PC-9 (cell line): ENCODE results near the gene HDAC8. TPM values are rescaled to one million over a fixed set of nuclear protein-coding genes. Genes with fewer than 3 reads are reported as not detected.
A peak's percentile ranks its signal among the peaks of the same experiment; 100 is the strongest.

ENCODE experiments used
- Bru-seq: library from RNA; stranded (reverse); fragments of 400-500 nt; gene quantifications from one replicate; lab custom pipeline; 2021; lab: Mats Ljungman, UMichigan
- BruChase-seq, 2 experiments: library from RNA; stranded (reverse); fragments of 400-500 nt; gene quantifications; one replicate each; lab custom pipeline; 2021; lab: Mats Ljungman, UMichigan
- BruUV-seq: library from RNA; stranded (reverse); fragments of 400-500 nt; replicated peaks from 2 replicates; lab custom pipeline; 2021; lab: Mats Ljungman, UMichigan
- CTCF ChIA-PET: fragments of 300-600 bp; sonication (Branson Sonifier 250); formaldehyde crosslinking; loops from one replicate; lab custom pipeline; 2022; ENCODE audit warnings: antibody characterized with exemption; lab: Charles Lee
- POLR2A ChIA-PET: fragments of 300-600 bp; sonication (Branson Sonifier 250); formaldehyde crosslinking; loops from one replicate; lab custom pipeline; 2022; ENCODE audit warnings: antibody characterized with exemption; ENCODE audit not compliant: unreplicated experiment; lab: Charles Lee
- DNase-seq, 2 experiments: peaks; one replicate each; pipeline versions ENCODE4 v3.0.0 to v3.0.0-alpha.2; 2015 to 2022; ENCODE audit warnings: mixed read lengths in 1 of 2
- H2AFZ ChIP-seq: fragments of 200-600 bp; sonication (generic); 2 replicates; pipeline ENCODE4 v1.8.1; 2017; ENCODE audit warnings: antibody characterized with exemption
- H3F3A ChIP-seq: fragments of 200-600 bp; sonication (generic); 2 replicates; pipeline ENCODE4 v1.8.1; 2017; ENCODE audit warnings: antibody characterized with exemption, mild to moderate bottlenecking, low read depth; ENCODE audit not compliant: insufficient read depth
- H3K27ac ChIP-seq: fragments of 200-600 bp; sonication (generic); 2 replicates; pipeline ENCODE4 v1.6.1; 2016; ENCODE audit warnings: mixed run types
- H3K27me3 ChIP-seq: fragments of 200-600 bp; sonication (generic); 2 replicates; pipeline ENCODE4 v1.6.1; 2016; ENCODE audit warnings: low read depth, mixed run types; ENCODE audit not compliant: insufficient read depth
- H3K36me3 ChIP-seq: fragments of 200-600 bp; sonication (generic); 2 replicates; pipeline ENCODE4 v1.6.1; 2016; ENCODE audit warnings: low read depth, mixed run types
- H3K4me1 ChIP-seq: fragments of 200-600 bp; sonication (generic); replicated peaks from 2 replicates; pipeline ENCODE4 v1.6.1; 2016; ENCODE audit warnings: mixed run types; ENCODE audit not compliant: insufficient read depth
- H3K4me2 ChIP-seq: fragments of 200-600 bp; sonication (generic); 2 replicates; pipeline ENCODE4 v1.6.1; 2017; ENCODE audit warnings: mixed run types
- H3K4me3 ChIP-seq: fragments of 200-600 bp; sonication (generic); 2 replicates; pipeline ENCODE4 v1.6.1; 2016; ENCODE audit warnings: mixed run types
- H3K79me2 ChIP-seq: fragments of 200-600 bp; sonication (generic); 2 replicates; pipeline ENCODE4 v1.6.1; 2017; ENCODE audit warnings: low read depth, mixed run types
- H3K9me2 ChIP-seq: fragments of 200-600 bp; sonication (generic); 2 replicates; pipeline ENCODE4 v1.8.1; 2017; ENCODE audit warnings: mild to moderate bottlenecking; ENCODE audit not compliant: insufficient read depth
- H3K9me3 ChIP-seq: fragments of 200-600 bp; sonication (generic); 2 replicates; pipeline ENCODE4 v1.8.1; 2016; ENCODE audit warnings: low read depth; ENCODE audit not compliant: insufficient read depth
- H4K20me1 ChIP-seq: fragments of 200-600 bp; sonication (generic); 2 replicates; pipeline ENCODE4 v1.8.1; 2017; ENCODE audit not compliant: insufficient read depth
- EZH2 ChIP-seq: fragments of 200-600 bp; sonication (generic); IDR thresholded peaks from 2 replicates; pipeline ENCODE4 v1.8.0; 2017; ENCODE audit warnings: antibody characterized with exemption, low read depth
- intact Hi-C: fragments of 100-400 bp; cut with micrococcal nuclease; formaldehyde crosslinking; loops from one replicate; pipeline ENCODE4 v1.10.0; 2022; ENCODE audit not compliant: unreplicated experiment
- long read RNA-seq: library from polyadenylated mRNA; stranded (forward); transcript quantifications from one replicate; pipeline ENCODE4 v2.0.0, GENCODE V29; 2022
- total RNA-seq: library from RNA; stranded (reverse); gene quantifications from 2 replicates; pipeline ENCODE4 v1.2.3, GENCODE V29; 2021
- TF ChIP-seq, protein P1 (sequence below): fragments of 200-600 bp; sonication (generic); conservative IDR thresholded peaks from 2 replicates; pipeline ENCODE4 v1.6.1; 2017; ENCODE audit warnings: mixed run types, antibody characterized with exemption, mild to moderate bottlenecking, moderate library complexity

The HDAC8 gene
- total RNA-seq: 52.8 and 61.3 TPM in 2 replicates
- Bru-seq, nascent RNA: percentile 79 among the genes with signal in this experiment
- BruChase-seq, experiment 1, labeled RNA remaining after a 2-hour chase: percentile 90 among the genes with signal in this experiment
- BruChase-seq, experiment 2, labeled RNA remaining after a 6-hour chase: percentile 79 among the genes with signal in this experiment
- long read RNA-seq, transcript HDAC8-214 (8 exons, 2,373 nt): minor isoform, 14 of 57 reads
- long read RNA-seq, transcript HDAC8-201 (4 exons, 836 nt): minor isoform, 5 of 57 reads
- long read RNA-seq, transcript HDAC8-207 (11 exons, 2,110 nt): major isoform, 22 of 57 reads
- long read RNA-seq, partial matches to known transcripts: 1 of 57 reads
- long read RNA-seq, other reads (novel, unspliced or antisense): 7 of 57 reads

DNA sequence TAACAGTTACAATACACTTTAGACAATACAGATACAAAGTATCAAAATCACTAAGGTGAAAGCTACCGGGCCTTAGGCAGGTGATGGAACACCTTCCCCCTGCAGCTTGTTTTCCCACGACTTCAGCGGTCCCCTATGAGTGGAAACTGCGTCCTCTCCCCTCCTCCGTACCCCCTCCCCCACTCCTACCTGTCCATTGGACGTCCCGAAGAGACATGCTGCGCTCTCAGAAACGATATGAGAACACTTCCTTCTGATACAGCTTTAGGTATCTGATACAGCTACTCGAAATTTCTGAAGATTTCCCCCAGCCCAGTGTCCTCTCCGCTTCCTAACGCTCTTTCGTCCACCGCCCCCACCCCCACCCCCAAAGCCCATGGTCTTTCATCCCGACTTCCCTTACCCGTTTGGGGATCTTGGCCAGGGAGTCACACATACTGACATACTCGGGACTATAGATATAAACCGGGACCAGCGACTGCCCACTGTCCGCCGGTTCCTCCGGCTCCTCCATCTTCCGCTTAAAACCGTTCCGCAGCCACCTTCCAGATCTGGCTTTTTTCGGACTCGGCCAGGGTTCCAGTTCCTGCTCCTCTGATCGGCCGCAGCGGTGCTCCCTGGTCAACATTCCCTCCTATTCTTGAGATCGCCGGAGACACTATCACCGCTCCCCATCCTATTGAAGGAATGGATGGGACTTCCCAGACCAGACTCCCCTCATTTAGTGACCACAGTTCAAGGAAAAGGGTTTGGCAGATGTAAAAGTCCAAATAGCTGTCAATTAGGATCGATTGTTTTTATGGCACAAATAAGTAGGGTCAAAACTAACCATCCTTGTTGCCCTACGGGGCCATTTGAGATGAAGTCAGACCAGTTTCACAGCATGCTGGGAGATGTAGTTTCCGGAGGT lies at the start of gene HDAC8:
HDAC8 (minus strand) TSS at position 596 of the 910 bp plus-strand sequence; CDS start at position 514, 82 bp downstream.
- no peaks in the 10 kb centered on the region for H3K9me3 ChIP-seq
- peak within 1 kb of the TSS; percentile 90 for H2AFZ ChIP-seq
- BruUV-seq: no TSS peak
- H3K4me3 ChIP-seq: peak within 1 kb of the TSS; percentile 84
- peaks cover 8% of the 10 kb centered on the region for H3K36me3 ChIP-seq
- peak within 1 kb of the TSS; percentile 90 for H3K4me2 ChIP-seq
- POLR2A ChIA-PET: no interaction called here
- intact Hi-C loops: loop anchor here (10.0 kb wide), 1 partner anchor 62 kb away; no protein-coding TSS in a partner anchor
- H3K9me2 ChIP-seq: no peaks in the 10 kb centered on the region
- H3K27ac ChIP-seq: peak within 1 kb of the TSS; percentile 48
- peak; percentile 54 to 66 for DNase-seq
- H3K79me2 ChIP-seq: peaks cover 8% of the 10 kb centered on the region
- H3F3A ChIP-seq: 0 out of 2 replicates have a peak, but pooled peaks cover 4% of the 10 kb centered on the region
- no peaks in the 10 kb centered on the region for H4K20me1 ChIP-seq
- TF ChIP-seq EZH2: no peak
- TF ChIP-seq, protein P1, sequence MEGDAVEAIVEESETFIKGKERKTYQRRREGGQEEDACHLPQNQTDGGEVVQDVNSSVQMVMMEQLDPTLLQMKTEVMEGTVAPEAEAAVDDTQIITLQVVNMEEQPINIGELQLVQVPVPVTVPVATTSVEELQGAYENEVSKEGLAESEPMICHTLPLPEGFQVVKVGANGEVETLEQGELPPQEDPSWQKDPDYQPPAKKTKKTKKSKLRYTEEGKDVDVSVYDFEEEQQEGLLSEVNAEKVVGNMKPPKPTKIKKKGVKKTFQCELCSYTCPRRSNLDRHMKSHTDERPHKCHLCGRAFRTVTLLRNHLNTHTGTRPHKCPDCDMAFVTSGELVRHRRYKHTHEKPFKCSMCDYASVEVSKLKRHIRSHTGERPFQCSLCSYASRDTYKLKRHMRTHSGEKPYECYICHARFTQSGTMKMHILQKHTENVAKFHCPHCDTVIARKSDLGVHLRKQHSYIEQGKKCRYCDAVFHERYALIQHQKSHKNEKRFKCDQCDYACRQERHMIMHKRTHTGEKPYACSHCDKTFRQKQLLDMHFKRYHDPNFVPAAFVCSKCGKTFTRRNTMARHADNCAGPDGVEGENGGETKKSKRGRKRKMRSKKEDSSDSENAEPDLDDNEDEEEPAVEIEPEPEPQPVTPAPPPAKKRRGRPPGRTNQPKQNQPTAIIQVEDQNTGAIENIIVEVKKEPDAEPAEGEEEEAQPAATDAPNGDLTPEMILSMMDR: no peak
- H3K4me1 ChIP-seq: no peaks in the 10 kb centered on the region
- no peaks in the 10 kb centered on the region for H3K27me3 ChIP-seq
- CTCF ChIA-PET: interaction anchor here (0.6 to 0.7 kb wide), 2 partner anchors 48 to 392 kb away, joined by 3 to 4 read pairs; no protein-coding TSS in a partner anchor

DNA sequence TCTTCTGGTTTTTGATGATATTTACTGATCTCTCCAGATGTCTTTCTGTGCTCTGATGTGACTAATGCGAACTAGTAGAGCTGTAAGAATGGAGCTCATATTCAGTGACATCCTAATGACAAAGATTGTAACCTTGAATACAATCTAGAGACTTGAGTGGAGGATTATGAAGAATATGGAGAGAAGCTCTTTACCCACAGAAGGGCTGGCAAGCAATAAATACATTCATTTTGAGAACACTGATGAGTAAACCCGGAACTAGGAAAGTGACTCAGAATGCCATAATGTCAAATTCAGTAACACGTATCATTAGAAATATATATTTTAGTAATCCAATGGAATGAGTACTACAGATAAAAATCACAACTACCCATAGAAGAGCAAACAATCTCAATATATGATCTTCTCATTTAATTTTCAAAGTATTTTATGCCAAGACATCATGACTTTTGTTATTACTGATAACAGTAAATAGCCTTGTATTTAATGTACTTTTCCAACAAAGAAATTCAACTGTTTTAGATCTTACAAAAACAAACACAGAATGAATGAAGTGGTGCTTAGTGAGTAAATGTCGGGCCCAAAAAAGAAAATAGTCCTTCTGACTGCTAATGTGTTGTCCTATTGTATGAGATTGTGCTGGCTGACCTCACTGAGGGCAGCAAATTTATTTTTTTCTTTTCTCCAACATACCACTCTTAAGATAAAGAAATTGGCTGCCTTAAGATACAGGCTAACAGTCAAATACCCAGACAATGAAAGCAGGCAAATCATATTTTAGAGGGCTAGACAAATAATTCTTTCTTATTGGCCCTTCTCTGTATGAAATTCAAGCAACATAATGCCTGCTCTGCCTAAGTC lies 49.2 kb upstream of the HDAC8 start:
- Histone ChIP-seq H3K27me3 (no peaks in the 10 kb centered on the region), H3K79me2 (no peaks in the 10 kb centered on the region), H3K36me3 (no peaks in the 10 kb centered on the region; the same call in 1 of the 2 replicates), H2AFZ (no peak overlapping the region), H3K9me3 (no peaks in the 10 kb centered on the region), H4K20me1 (no peaks in the 10 kb centered on the region), H3K4me3 (peak overlapping the region; percentile 13; the same call in 1 of the 2 replicates), H3K4me2 (peak overlapping the region; percentile 64), H3F3A (peaks cover 17% of the 10 kb centered on the region), H3K27ac (peak overlapping the region; percentile 82), H3K9me2 (no peaks in the 10 kb centered on the region), H3K4me1 (peaks cover 34% of the 10 kb centered on the region)
- no TSS peak for BruUV-seq
- intact Hi-C loops: loop anchor here (2.0 to 10.0 kb wide), 2 partner anchors 93 to 627 kb away; partner anchors contain the start of gene PHKA1
- DNase-seq: peak in 1 of 2 experiments; percentile 73
- CTCF ChIA-PET: no interaction called here
- TF ChIP-seq, protein P1: no peak
- no peak for TF ChIP-seq EZH2
- POLR2A ChIA-PET: interaction anchor here (0.6 kb wide), 2 partner anchors 33 to 51 kb away, joined by 3 to 4 read pairs; no protein-coding TSS in a partner anchor
